ENCODE data around the gene ZNF280B. TPM values are rescaled to one million over a fixed set of nuclear protein-coding genes. Genes with fewer than 3 reads are reported as not detected.

Gene ZNF280B
- total and polyA plus RNA-seq, 9 of the 15 experiments (the other 6 are each of a cell fraction or from before 2014, with no cell fraction given), result 7.7 to 29.9 (median 20.0) TPM

- H3K9me3 ChIP-seq (replicated peaks; ENCODE audit: control insufficient read depth, insufficient read depth, low read depth, low read length), result peaks cover 3% of the 10 kb centered on the region
- ChIA-PET POLR2A (interaction anchor here (0.6 to 3.6 kb wide), 13 partner anchors 8 to 670 kb away, joined by 3 to 19 read pairs (median 4); partner anchors contain the start of gene ZNF280B), CTCF (ENCODE audit: low intra/inter-chr PET ratio) (interaction anchor here (0.8 to 1.2 kb wide), 2 partner anchors 78 to 112 kb away, joined by 3 read pairs; no protein-coding TSS in a partner anchor)
- no peak overlapping the region for H3K9ac ChIP-seq (ENCODE audit: insufficient read depth in 1 of 2, low read depth in 2 of 2, low read length in 2 of 2)
- 0 out of 2 replicates have a peak, but pooled peaks have one; percentile 57 for TF ChIP-seq E2F1 (CRISPR knock-in tag; IDR thresholded peaks at IDR 0.05)
- TF ChIP-seq RCOR1 (IDR thresholded peaks at IDR 0.05; ENCODE audit: borderline replicate concordance in 1 of 2, low read depth in 2 of 2, low read length in 2 of 2), result peak in 1 of 2 experiments; percentile 39; a peak in 1 of 4 replicates
- no peak for TF ChIP-seq ZEB2 (IDR thresholded peaks at IDR 0.05)
- TF ChIP-seq ZBTB26 (CRISPR knock-in tag; IDR thresholded peaks at IDR 0.05), result 0 out of 2 replicates have a peak, but pooled peaks have one; percentile 25
- no peak for TF ChIP-seq ILF3 (IDR thresholded peaks at IDR 0.05; ENCODE audit: borderline replicate concordance)
- TF ChIP-seq CTBP1 (IDR thresholded peaks at IDR 0.05; ENCODE audit: borderline replicate concordance), result 0 out of 2 replicates have a peak, but pooled peaks have one; percentile 11
- TF ChIP-seq ELK3 (CRISPR knock-in tag; IDR thresholded peaks at IDR 0.05), result no peak
- peaks cover 9 to 18% of the 10 kb centered on the region in 2 experiments for H3K27me3 ChIP-seq (ENCODE audit: control insufficient read depth in 2 of 2, insufficient read depth in 2 of 2, low read length in 2 of 2)
- no TSS peak for BruUV-seq (replicated peaks)
- ATAC-seq (peak; percentile 61), FAIRE-seq (no peak), DNase-seq (ENCODE audit: extremely low read depth in 1 of 4, low spot score in 3 of 4) (peak in 2 of 4 experiments; percentile 46 to 47)
- H4K20me1 ChIP-seq (replicated peaks; ENCODE audit: control insufficient read depth, insufficient read depth, low read length), result no peaks in the 10 kb centered on the region
- no peak overlapping the region for H3K4me2 ChIP-seq (ENCODE audit: insufficient read depth, low read length)
- in situ Hi-C loops (cut with MboI), result loop anchor here (5.0 kb wide), 1 partner anchor 93 kb away; no protein-coding TSS in a partner anchor
- H3K4me3 ChIP-seq, result no peak overlapping the region
- H3K79me2 ChIP-seq (ENCODE audit: control insufficient read depth, insufficient read depth, low read length), result no peaks in the 10 kb centered on the region
- WGBS (ENCODE audit: insufficient coverage, low coverage, missing lambda C conversion rate), result 7% methylated on average over 2 of the region's 2 CpGs
- intact Hi-C loops (cut with micrococcal nuclease), result loop anchor here (5.0 kb wide), 1 partner anchor 83 kb away; the partner anchor contains the start of gene PRAME
- H3K4me1 ChIP-seq (replicated peaks in 1 of 2; ENCODE audit: control insufficient read depth in 2 of 2, insufficient read depth in 2 of 2, low read length in 2 of 2), result peaks cover 0 to 7% of the 10 kb centered on the region in 2 experiments; a peak in 2 of 5 replicates
- no peak overlapping the region for H3K27ac ChIP-seq (ENCODE audit: extremely low read depth, low read depth, low read length)
- H3K36me3 ChIP-seq (ENCODE audit: control insufficient read depth, insufficient read depth, low read length), result no peaks in the 10 kb centered on the region
- H3K9me1 ChIP-seq (ENCODE audit: control insufficient read depth, insufficient read depth, low read length), result no peaks in the 10 kb centered on the region
- no peak overlapping the region for H2AFZ ChIP-seq (ENCODE audit: low read depth, low read length)
Observed at GRCh38 chr22:22474733-22475132, 33.8 kb downstream of the ZNF280B start.

All from K562 (cell line).